CD4-positive, alpha-beta T cell treated with Interleukin-4 for 4 hours (primary cell): ENCODE results near the gene CDH18.

Experiments
- DNase-seq: peaks from one replicate; pipeline ENCODE4 v3.0.0-alpha.2; 2020

The CDH18 gene

GRCh38 chr5:19927919-19928318, 60.1 kb downstream of the CDH18 start:
- no peak for DNase-seq

GRCh38 chr5:19927170-19927569, 60.8 kb downstream of the CDH18 start:
- no peak for DNase-seq

- no peak for DNase-seq
Observed at GRCh38 chr5:19923742-19924141, 64.3 kb downstream of the CDH18 start.

- no peak for DNase-seq
Observed at GRCh38 chr5:19920761-19921160, 67.2 kb downstream of the CDH18 start.

- DNase-seq, result no peak
Observed at GRCh38 chr5:19918780-19919179, 69.2 kb downstream of the CDH18 start.

- no peak for DNase-seq
Observed at GRCh38 chr5:19917588-19918122, 70.3 kb downstream of the CDH18 start.

- no peak for DNase-seq
Observed at GRCh38 chr5:19910136-19910535, 77.9 kb downstream of the CDH18 start.

GRCh38 chr5:19904766-19905165, 83.2 kb downstream of the CDH18 start:
- no peak for DNase-seq

GRCh38 chr5:19903611-19904010, 84.4 kb downstream of the CDH18 start:
- DNase-seq, result no peak

GRCh38 chr5:19902316-19902934, 85.6 kb downstream of the CDH18 start:
- no peak for DNase-seq

- no peak for DNase-seq
Observed at GRCh38 chr5:19900269-19900668, 87.7 kb downstream of the CDH18 start.

- DNase-seq, result no peak
Observed at GRCh38 chr5:19891658-19892057, 96.3 kb downstream of the CDH18 start.

- no peak for DNase-seq
Observed at GRCh38 chr5:19886123-19886917, 101.7 kb downstream of the CDH18 start.

GRCh38 chr5:19885040-19885824, 102.8 kb downstream of the CDH18 start:
- no peak for DNase-seq

GRCh38 chr5:19880859-19881436, 107.1 kb downstream of the CDH18 start:
- DNase-seq, result no peak

- DNase-seq, result no peak
Observed at GRCh38 chr5:19880458-19880857, 107.5 kb downstream of the CDH18 start.

- DNase-seq, result no peak
Observed at GRCh38 chr5:19874811-19875210, 113.2 kb downstream of the CDH18 start.

- no peak for DNase-seq
Observed at GRCh38 chr5:19866090-19866450, 121.9 kb downstream of the CDH18 start.

- no peak for DNase-seq
Observed at GRCh38 chr5:19865336-19866089, 122.5 kb downstream of the CDH18 start.

GRCh38 chr5:19862711-19863110, 125.3 kb downstream of the CDH18 start:
- DNase-seq, result no peak

GRCh38 chr5:19859020-19859419, 129.0 kb downstream of the CDH18 start:
- DNase-seq, result no peak

- no peak for DNase-seq
Observed at GRCh38 chr5:19855931-19856330, 132.1 kb downstream of the CDH18 start.

GRCh38 chr5:19855453-19855852, 132.5 kb downstream of the CDH18 start:
- no peak for DNase-seq
